K562 (cell line): ENCODE results near the gene AUNIP. TPM values are rescaled to one million over a fixed set of nuclear protein-coding genes. Genes with fewer than 3 reads are reported as not detected.

Source experiments
- ATAC-seq: fragments of 200-7000 bp; cut with Tn5 transposase; 3 replicates; pipeline ENCODE4 v1.9.1; 2020; ENCODE audit warnings: moderate library complexity
- BruUV-seq: library from RNA; stranded (reverse); fragments of 400-500 nt; replicated peaks from 2 replicates; lab custom pipeline; 2021; lab: Mats Ljungman, UMichigan
- CTCF ChIA-PET: fragments of 300-600 bp; formaldehyde crosslinking; extraction: SDS; loops from one replicate; lab custom pipeline; 2021; ENCODE audit warnings: low intra/inter-chr PET ratio; lab: Yijun Ruan, JAX
- POLR2A ChIA-PET: fragments of 300-600, 350-650 bp; sonication (Branson Sonifier 250); formaldehyde crosslinking; extraction: SDS; loops from one replicate; lab custom pipeline; 2021; ENCODE audit warnings: antibody characterized with exemption, inconsistent platforms; lab: Yijun Ruan, JAX
- DNase-seq, 4 experiments: peaks; one replicate each; pipeline versions ENCODE4 v3.0.0 to v3.0.0-alpha.2; 2011 to 2018; ENCODE audit warnings: low spot score in 3 of 4, mixed read lengths in 3 of 4; ENCODE audit errors: extremely low read depth in 1 of 4
- FAIRE-seq: peaks from 2 replicates; lab custom pipeline; 2011; peaks lifted over from hg19 to GRCh38; lab: Jason Lieb, UNC
- H2AFZ ChIP-seq: 2 replicates; pipeline ENCODE4 v1.6.0; 2011; ENCODE audit warnings: low read depth, low read length, control low read depth, inconsistent platforms
- H3K27ac ChIP-seq: fragments of 200-600 bp; 3 replicates; pipeline ENCODE4 v1.8.0; 2011; ENCODE audit warnings: low read depth, mild to moderate bottlenecking, control low read depth, inconsistent platforms, low read length, moderate library complexity, mixed read lengths; ENCODE audit errors: extremely low read depth
- H3K27me3 ChIP-seq, 2 experiments: fragments of 300-600 bp in 1 of 2; 2 replicates in 1 of 2; 3 replicates in 1 of 2; pipeline versions ENCODE4 v1.6.0 to v1.8.0; 2011; ENCODE audit warnings: inconsistent platforms in 2 of 2, low read length in 2 of 2, mild to moderate bottlenecking in 1 of 2, mixed read lengths in 1 of 2, moderate library complexity in 1 of 2; ENCODE audit not compliant: control insufficient read depth in 2 of 2, insufficient read depth in 2 of 2
- H3K36me3 ChIP-seq: fragments of 300-600 bp; 3 replicates; pipeline ENCODE4 v1.8.0; 2011; ENCODE audit warnings: mild to moderate bottlenecking, low read length, inconsistent platforms; ENCODE audit not compliant: control insufficient read depth, insufficient read depth
- H3K4me1 ChIP-seq, 2 experiments: fragments of 200-600 bp in 1 of 2; replicated peaks in 1 of 2; 2 replicates in 1 of 2; 3 replicates in 1 of 2; pipeline versions ENCODE4 v1.5.1 to v1.8.0; 2011; ENCODE audit warnings: inconsistent platforms in 2 of 2, low read length in 2 of 2, mild to moderate bottlenecking in 1 of 2, mixed read lengths in 1 of 2, moderate library complexity in 1 of 2; ENCODE audit not compliant: control insufficient read depth in 2 of 2, insufficient read depth in 2 of 2
- H3K4me2 ChIP-seq: 2 replicates; pipeline ENCODE4 v1.6.1; 2011; ENCODE audit warnings: low read length, control low read depth, inconsistent platforms, mixed read lengths; ENCODE audit not compliant: insufficient read depth
- H3K4me3 ChIP-seq: fragments of 200-600 bp; sonication (generic), shearing (Covaris generic); 2 replicates; pipeline ENCODE4 v1.5.1; 2016; ENCODE audit warnings: control low read depth, inconsistent platforms
- H3K79me2 ChIP-seq: fragments of 200-600 bp; 3 replicates; pipeline ENCODE4 v1.8.0; 2011; ENCODE audit warnings: low read length, inconsistent platforms; ENCODE audit not compliant: control insufficient read depth, insufficient read depth
- H3K9ac ChIP-seq, 2 experiments: 2 replicates each; pipeline versions ENCODE4 v1.6.0 to v1.6.1; 2011; ENCODE audit warnings: low read depth in 2 of 2, low read length in 2 of 2, control low read depth in 1 of 2, inconsistent platforms in 1 of 2, mild to moderate bottlenecking in 1 of 2, mixed read lengths in 1 of 2; ENCODE audit not compliant: insufficient read depth in 1 of 2
- H3K9me1 ChIP-seq: one replicate; pipeline ENCODE4 v1.6.0; 2011; ENCODE audit warnings: inconsistent platforms, mild to moderate bottlenecking, low read length, moderate library complexity; ENCODE audit not compliant: control insufficient read depth, insufficient read depth
- H3K9me3 ChIP-seq: replicated peaks from 2 replicates; pipeline ENCODE4 v1.5.1; 2011; ENCODE audit warnings: low read depth, low read length, inconsistent platforms; ENCODE audit not compliant: control insufficient read depth, insufficient read depth
- H4K20me1 ChIP-seq: replicated peaks from 2 replicates; pipeline ENCODE4 v1.6.1; 2011; ENCODE audit warnings: low read length, inconsistent platforms, mixed read lengths; ENCODE audit not compliant: control insufficient read depth, insufficient read depth
- ARNT ChIP-seq, 2 experiments: fragments of 450-650 bp; IDR thresholded peaks; 2 replicates each; pipeline ENCODE4 v1.6.1; 2016; ENCODE audit warnings: mild to moderate bottlenecking in 1 of 2
- BMI1 ChIP-seq: fragments of 150-350 bp; IDR thresholded peaks from 2 replicates; pipeline ENCODE4 v1.6.1; 2014; ENCODE audit warnings: low read length
- CCNT2 ChIP-seq: IDR thresholded peaks from 2 replicates; pipeline ENCODE4 v1.6.1; 2011; ENCODE audit warnings: borderline replicate concordance, low read depth, mild to moderate bottlenecking, moderate library complexity, mixed read lengths, low read length; ENCODE audit not compliant: insufficient read length; ENCODE audit errors: extremely low read depth
- COPS2 ChIP-seq: fragments of 450-650 bp; conservative IDR thresholded peaks from 2 replicates; pipeline ENCODE4 v1.6.1; 2016; ENCODE audit warnings: mild to moderate bottlenecking, moderate library complexity
- EP300 ChIP-seq: IDR thresholded peaks from 2 replicates; pipeline ENCODE4 v1.6.1; 2012; ENCODE audit warnings: low read length, improper control_type of control experiment
- MBD2 ChIP-seq: sonication (generic); IDR thresholded peaks from 2 replicates; pipeline ENCODE4 v1.6.1; 2016; ENCODE audit warnings: low read depth, borderline replicate concordance
- NCOA4 ChIP-seq: fragments of 450-650 bp; IDR thresholded peaks from 2 replicates; pipeline ENCODE4 v1.6.1; 2018; ENCODE audit warnings: mild to moderate bottlenecking; ENCODE audit not compliant: partially characterized antibody
- NR2C1 ChIP-seq, 2 experiments: fragments of 450-650 bp; IDR thresholded peaks; 2 replicates each; pipeline ENCODE4 v1.6.1; 2017; ENCODE audit warnings: mild to moderate bottlenecking in 2 of 2, antibody characterized with exemption in 1 of 2, inconsistent platforms in 1 of 2, missing compliant biosample characterization in 1 of 2, missing genetic modification characterization in 1 of 2
- PHB2 ChIP-seq: fragments of 450-650 bp; IDR thresholded peaks from 2 replicates; pipeline ENCODE4 v1.6.1; 2017; ENCODE audit warnings: low read depth
- RB1 ChIP-seq: fragments of 450-650 bp; IDR thresholded peaks from 2 replicates; pipeline ENCODE4 v1.6.1; 2017; ENCODE audit warnings: low read depth, mild to moderate bottlenecking
- RBM25 ChIP-seq: fragments of 200-400 bp; formaldehyde crosslinking; IDR thresholded peaks from 2 replicates; pipeline ENCODE4 v1.6.1; 2018; ENCODE audit warnings: low read length, low read depth, moderate library complexity; ENCODE audit not compliant: severe bottlenecking
- SMARCA4 ChIP-seq: fragments of 450-650 bp; IDR thresholded peaks from 2 replicates; pipeline ENCODE4 v1.6.1; 2016
- SRSF1 ChIP-seq: fragments of 200-400 bp; formaldehyde crosslinking; IDR thresholded peaks from 2 replicates; pipeline ENCODE4 v1.6.1; 2017; ENCODE audit warnings: mild to moderate bottlenecking, low read depth, low read length, moderate library complexity
- TEAD2 ChIP-seq: fragments of 450-650 bp; IDR thresholded peaks from 2 replicates; pipeline ENCODE4 v1.6.1; 2016; ENCODE audit warnings: missing genetic modification characterization, control low read depth, missing compliant biosample characterization
- TRIM24 ChIP-seq, 2 experiments: fragments of 450-650 bp; IDR thresholded peaks; 2 replicates each; pipeline ENCODE4 v1.6.1; 2016
- ZBED1 ChIP-seq: IDR thresholded peaks from 2 replicates; pipeline ENCODE4 v1.6.1; 2014
- ZBTB7A ChIP-seq: IDR thresholded peaks from 2 replicates; pipeline ENCODE4 v1.6.1; 2011; ENCODE audit warnings: low read depth, mild to moderate bottlenecking, low read length, moderate library complexity, borderline replicate concordance; ENCODE audit not compliant: control insufficient read depth
- ZNF778 ChIP-seq: fragments of 450-650 bp; formaldehyde crosslinking; IDR thresholded peaks from 2 replicates; pipeline ENCODE4 v1.4.0; 2020; ENCODE audit warnings: mild to moderate bottlenecking, moderate library complexity
- WGBS: fragments of 100-300 bp; shearing (Covaris generic); methylation state at CpG from one replicate; pipeline ENCODE4 v1.1.6; 2016; ENCODE audit warnings: low coverage, mixed read lengths; ENCODE audit not compliant: insufficient coverage; ENCODE audit errors: missing lambda C conversion rate; 5-methylcytosine and 5-hydroxymethylcytosine counted together
- in situ Hi-C: fragments of 300-500 bp; cut with MboI; formaldehyde crosslinking; loops from 4 replicates; pipeline ENCODE4 v1.15.0; 2018; ENCODE audit warnings: inconsistent platforms, mixed read lengths
- intact Hi-C: fragments of 100-400 bp; cut with micrococcal nuclease; formaldehyde crosslinking; loops from 2 replicates; pipeline ENCODE4 v1.14.2; 2022
- polyA plus RNA-seq, 8 experiments: library from polyadenylated mRNA; depleted of rRNA in 4 of 8; stranded (reverse) in 5 of 8; unstranded in 3 of 8; fragments of >200 nt; fragmentation: Nextera tagmentation in 2 of 8; fragmentation: Illumina TruSeq in 1 of 8; extraction: Ambion mirVana in 2 of 8; extraction: Trizol in 1 of 8; gene quantifications; 2 replicates each; pipeline versions ENCODE4 v1.2.1 to v1.2.3, GENCODE V29; 2011 to 2014; ENCODE audit warnings: inconsistent platforms in 1 of 8, missing spikeins in 1 of 8
- total RNA-seq, 7 experiments: library from RNA; depleted of rRNA in 6 of 7; stranded (reverse); fragments of >200 nt in 6 of 7; fragmentation: Illumina TruSeq in 2 of 7; extraction: Trizol in 2 of 7; gene quantifications; 2 replicates each; pipeline versions ENCODE4 v1.2.1 to v1.2.3, GENCODE V29; 2011 to 2021; ENCODE audit warnings: low replicate concordance in 1 of 7
- TF ChIP-seq, protein P1 (sequence below): fragments of 450-650 bp; formaldehyde crosslinking; IDR thresholded peaks from 2 replicates; pipeline ENCODE4 v1.4.0; 2022; ENCODE audit warnings: missing genetic modification characterization
- TF ChIP-seq, protein P2 (sequence below): fragments of 450-650 bp; IDR thresholded peaks from 2 replicates; pipeline ENCODE4 v1.6.1; 2016; ENCODE audit warnings: borderline replicate concordance

The AUNIP gene
- total and polyA plus RNA-seq, 9 of the 15 experiments (the other 6 are each of a cell fraction or from before 2014, with no cell fraction given): 12.1 to 53.8 (median 47.1) TPM

DNA sequence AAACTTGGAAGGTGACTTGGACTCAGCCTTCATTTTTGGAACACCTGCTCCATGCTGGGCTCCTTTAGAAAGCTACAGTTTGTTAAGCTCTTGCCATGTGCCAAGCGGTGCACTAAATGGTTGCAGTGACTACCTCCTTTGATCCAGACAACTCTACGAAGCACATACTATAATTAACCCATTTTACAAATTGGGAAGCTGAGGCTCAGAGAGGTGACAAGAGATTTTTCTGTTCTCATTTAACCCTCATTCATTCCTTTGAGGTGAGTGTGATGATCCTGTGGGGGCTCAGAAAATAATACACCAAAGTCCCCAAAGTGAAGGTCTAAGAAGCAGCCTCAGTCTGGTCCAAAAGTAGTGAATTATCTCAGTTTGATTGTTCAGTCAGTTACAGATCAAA, 17.9 kb upstream of the AUNIP start (continued):
- TF ChIP-seq RBM25: peak; percentile 61
- no peak for TF ChIP-seq COPS2
- no peak for TF ChIP-seq ZBTB7A
- no peak for TF ChIP-seq RB1

DNA sequence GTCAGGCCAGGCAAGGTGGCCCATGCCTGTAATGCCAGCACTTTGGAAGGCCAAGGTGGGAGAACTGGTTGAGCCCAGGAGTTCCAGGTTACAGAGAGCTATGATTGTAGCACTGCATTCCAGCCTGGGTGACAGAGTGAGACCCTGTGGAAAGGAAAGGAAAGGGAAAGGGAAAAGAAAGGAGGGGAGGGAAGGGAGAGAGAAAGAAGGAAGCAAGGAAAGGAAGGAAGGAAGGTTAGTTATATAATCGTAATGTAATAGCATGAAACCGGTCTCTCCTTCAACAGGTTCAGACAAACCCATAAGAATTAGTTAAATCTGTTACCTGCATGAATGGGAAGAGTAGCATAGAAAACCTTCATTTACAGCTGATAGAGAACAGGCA, 17.4 kb upstream of the AUNIP start:
- H3K36me3 ChIP-seq: no peaks in the 10 kb centered on the region
- 0 out of 2 replicates have a peak overlapping the region, but pooled peaks have one; percentile 5 for H2AFZ ChIP-seq
- H3K4me1 ChIP-seq: peaks cover 42 to 55% of the 10 kb centered on the region in 2 experiments
- no peak for FAIRE-seq
- no peak overlapping the region for H3K4me2 ChIP-seq
- no peak for ATAC-seq
- DNase-seq: no peak
- no peaks in the 10 kb centered on the region for H4K20me1 ChIP-seq
- WGBS: 49% methylated on average over 2 of the region's 2 CpGs
- intact Hi-C loops (no loop called here), in situ Hi-C loops (no loop called here)
- ChIA-PET CTCF (interaction anchor here (0.6 kb wide), 1 partner anchor 43 kb away, joined by 4 read pairs; no protein-coding TSS in a partner anchor), POLR2A (interaction anchor here (0.8 to 1.3 kb wide), 4 partner anchors 18 to 251 kb away, joined by 3 to 4 read pairs (median 4); no protein-coding TSS in a partner anchor)
- no peak overlapping the region for H3K9ac ChIP-seq
- BruUV-seq: no TSS peak
- no peaks in the 10 kb centered on the region for H3K9me3 ChIP-seq
- H3K27me3 ChIP-seq: no peaks in the 10 kb centered on the region
- H3K79me2 ChIP-seq: peaks cover 10% of the 10 kb centered on the region; the same call in 2 of the 3 replicates
- no peak overlapping the region for H3K4me3 ChIP-seq
- H3K27ac ChIP-seq: no peak overlapping the region
- no peaks in the 10 kb centered on the region for H3K9me1 ChIP-seq
- TF ChIP-seq ZNF778 (CRISPR knock-in tag) (no peak), MBD2 (no peak), CCNT2 (no peak), TRIM24 (IDR thresholded peaks at IDR 0.05) (no peak), ZBED1 (no peak), EP300 (no peak), ARNT (IDR thresholded peaks at IDR 0.05) (no peak), TEAD2 (tag) (no peak), NR2C1 (IDR thresholded peaks at IDR 0.05) (no peak), NR2C1 (tag; IDR thresholded peaks at IDR 0.05) (no peak), PHB2 (no peak), SRSF1 (no peak), NCOA4 (peak; percentile 17), BMI1 (no peak), SMARCA4 (no peak)
- TF ChIP-seq, protein P1, sequence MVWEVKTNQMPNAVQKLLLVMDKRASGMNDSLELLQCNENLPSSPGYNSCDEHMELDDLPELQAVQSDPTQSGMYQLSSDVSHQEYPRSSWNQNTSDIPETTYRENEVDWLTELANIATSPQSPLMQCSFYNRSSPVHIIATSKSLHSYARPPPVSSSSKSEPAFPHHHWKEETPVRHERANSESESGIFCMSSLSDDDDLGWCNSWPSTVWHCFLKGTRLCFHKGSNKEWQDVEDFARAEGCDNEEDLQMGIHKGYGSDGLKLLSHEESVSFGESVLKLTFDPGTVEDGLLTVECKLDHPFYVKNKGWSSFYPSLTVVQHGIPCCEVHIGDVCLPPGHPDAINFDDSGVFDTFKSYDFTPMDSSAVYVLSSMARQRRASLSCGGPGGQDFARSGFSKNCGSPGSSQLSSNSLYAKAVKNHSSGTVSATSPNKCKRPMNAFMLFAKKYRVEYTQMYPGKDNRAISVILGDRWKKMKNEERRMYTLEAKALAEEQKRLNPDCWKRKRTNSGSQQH: no peak
- TF ChIP-seq, protein P2, sequence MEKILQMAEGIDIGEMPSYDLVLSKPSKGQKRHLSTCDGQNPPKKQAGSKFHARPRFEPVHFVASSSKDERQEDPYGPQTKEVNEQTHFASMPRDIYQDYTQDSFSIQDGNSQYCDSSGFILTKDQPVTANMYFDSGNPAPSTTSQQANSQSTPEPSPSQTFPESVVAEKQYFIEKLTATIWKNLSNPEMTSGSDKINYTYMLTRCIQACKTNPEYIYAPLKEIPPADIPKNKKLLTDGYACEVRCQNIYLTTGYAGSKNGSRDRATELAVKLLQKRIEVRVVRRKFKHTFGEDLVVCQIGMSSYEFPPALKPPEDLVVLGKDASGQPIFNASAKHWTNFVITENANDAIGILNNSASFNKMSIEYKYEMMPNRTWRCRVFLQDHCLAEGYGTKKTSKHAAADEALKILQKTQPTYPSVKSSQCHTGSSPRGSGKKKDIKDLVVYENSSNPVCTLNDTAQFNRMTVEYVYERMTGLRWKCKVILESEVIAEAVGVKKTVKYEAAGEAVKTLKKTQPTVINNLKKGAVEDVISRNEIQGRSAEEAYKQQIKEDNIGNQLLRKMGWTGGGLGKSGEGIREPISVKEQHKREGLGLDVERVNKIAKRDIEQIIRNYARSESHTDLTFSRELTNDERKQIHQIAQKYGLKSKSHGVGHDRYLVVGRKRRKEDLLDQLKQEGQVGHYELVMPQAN: peak; percentile 42; the same call in 1 of the 2 replicates
